Spleen (tissue), 7 donors: ENCODE data around the gene AKT1S1.

Source experiments
- CTCF ChIP-seq, 11 experiments: fragments of 200-600 bp in 7 of 11; fragments of 450-650 bp in 4 of 11; sonication (generic) in 4 of 11; IDR thresholded peaks in 8 of 11; conservative IDR thresholded peaks in 3 of 11; 1 replicate in 7 of 11; 2 replicates in 4 of 11; pipeline versions ENCODE4 v1.4.0 to v1.8.0; 2016 to 2021; ENCODE audit warnings: antibody characterized with exemption in 11 of 11, inconsistent platforms in 4 of 11, mild to moderate bottlenecking in 1 of 11
- POLR2AphosphoS5 ChIP-seq, 3 donors: sonication (generic); formaldehyde crosslinking; IDR thresholded peaks; one replicate each; pipeline ENCODE4 v1.5.1; 2017; ENCODE audit warnings: antibody characterized with exemption in 3 of 3
- donor health status: DM: no; HTN: no; CAD: no; lungs with moderate emphysema.
- donor health status: DM: no; HTN: no; CAD: no.
- donor health status: DM: no; HTN: no; CAD: no.

DNA sequence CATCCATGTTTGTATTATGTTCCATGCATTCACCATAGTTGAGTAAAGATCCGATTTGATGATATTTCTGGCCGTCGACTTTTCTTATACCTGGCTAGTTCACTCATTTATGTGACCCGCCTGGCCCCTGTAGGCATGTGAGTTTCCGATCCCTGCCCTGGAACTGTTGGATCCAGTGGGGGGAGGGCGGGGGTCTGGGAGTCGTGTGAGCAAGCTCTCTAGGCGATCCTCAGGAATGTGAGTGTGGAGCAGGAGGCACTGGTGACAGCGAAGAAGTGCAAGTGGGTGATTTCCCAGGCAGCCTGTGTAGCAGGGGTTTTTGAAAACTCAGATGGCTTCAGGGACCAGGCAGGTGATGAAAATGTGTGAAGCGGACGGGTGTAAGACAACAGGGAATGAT, 36.8 kb downstream of the AKT1S1 start:
- no peak for TF ChIP-seq POLR2AphosphoS5 (IDR thresholded peaks at IDR 0.05)
- no peak for TF ChIP-seq CTCF (IDR thresholded peaks at IDR 0.05 in 8 of 11, conservative IDR thresholded peaks at IDR 0.05 in 3 of 11)
